Tibial nerve (tissue), 4 donors: Measurements from ENCODE around the gene MYL12B. TPM values are rescaled to one million over a fixed set of nuclear protein-coding genes. Genes with fewer than 3 reads are reported as not detected.

Experiments used
- DNase-seq, 2 donors: peaks; one replicate each; pipeline ENCODE4 v3.0.0-alpha.2; 2019; ENCODE audit warnings: low spot score in 2 of 2
- H3K27ac ChIP-seq, 4 donors: fragments of 200-600 bp; sonication (generic) in 3 of 4; one replicate each; pipeline ENCODE4 v1.5.1; 2017 to 2019; ENCODE audit warnings: mild to moderate bottlenecking in 1 of 4
- H3K27me3 ChIP-seq, 2 donors: fragments of 200-600 bp; sonication (generic) in 1 of 2; one replicate each; pipeline versions ENCODE4 v1.5.1 to v1.6.0; 2017 to 2019
- H3K36me3 ChIP-seq, 3 donors: fragments of 200-600 bp; sonication (generic); one replicate each; pipeline ENCODE4 v1.5.1; 2018 to 2019
- H3K4me1 ChIP-seq, 4 donors: fragments of 200-600 bp; sonication (generic) in 3 of 4; one replicate each; pipeline ENCODE4 v1.5.1; 2017 to 2019
- H3K4me3 ChIP-seq, 4 donors: fragments of 200-600 bp; sonication (generic) in 3 of 4; one replicate each; pipeline ENCODE4 v1.5.1; 2017 to 2019; ENCODE audit warnings: mild to moderate bottlenecking in 1 of 4, moderate library complexity in 1 of 4
- H3K9me3 ChIP-seq, 4 donors: fragments of 200-600 bp; sonication (generic) in 3 of 4; one replicate each; pipeline ENCODE4 v1.5.1; 2017 to 2019
- CTCF ChIP-seq, 5 experiments: fragments of 200-600 bp in 3 of 5; fragments of 450-650 bp in 2 of 5; sonication (generic) in 3 of 5; IDR thresholded peaks; one replicate each; pipeline ENCODE4 v1.5.1; 2016 to 2019; ENCODE audit warnings: antibody characterized with exemption in 5 of 5, mild to moderate bottlenecking in 3 of 5, moderate library complexity in 2 of 5
- EP300 ChIP-seq, 2 donors: sonication (generic); formaldehyde crosslinking; IDR thresholded peaks; one replicate each; pipeline ENCODE4 v1.6.1; 2017; ENCODE audit warnings: antibody characterized with exemption in 2 of 2, mild to moderate bottlenecking in 1 of 2
- POLR2A ChIP-seq, 2 donors: fragments of 450-650 bp; IDR thresholded peaks; one replicate each; pipeline ENCODE4 v1.6.1; 2017; ENCODE audit warnings: antibody characterized with exemption in 2 of 2, mild to moderate bottlenecking in 2 of 2, moderate library complexity in 2 of 2
- WGBS, 2 donors: methylation state at CpG; one replicate each; pipeline ENCODE4 v1.1.5; 2018; 5-methylcytosine and 5-hydroxymethylcytosine counted together
- total RNA-seq, 4 donors: library from RNA; depleted of rRNA; stranded (reverse); fragments of >200 nt; gene quantifications; one replicate each; pipeline ENCODE4 v1.1.0, GENCODE V29; 2016

Gene MYL12B
- total RNA-seq, 4 donors from 2014 or later = 244 to 321 (median 281) TPM

- no peak overlapping the region for H3K4me3 ChIP-seq
- H3K9me3 ChIP-seq = no peaks in the 10 kb centered on the region
- no peaks in the 10 kb centered on the region for H3K27me3 ChIP-seq
- TF ChIP-seq POLR2A (IDR thresholded peaks at IDR 0.05) (no peak), EP300 (IDR thresholded peaks at IDR 0.05) (no peak), CTCF (IDR thresholded peaks at IDR 0.05) (no peak)
- no peak for DNase-seq
- no peak overlapping the region for H3K27ac ChIP-seq
- WGBS, 2 donors = 73 to 81% methylated on average over 5 of the region's 5 CpGs
- peaks cover 0 to 10% (median 2%) of the 10 kb centered on the region in 4 donors for H3K4me1 ChIP-seq
- no peaks in the 10 kb centered on the region for H3K36me3 ChIP-seq
Observed at GRCh38 chr18:3319399-3319798, 57.5 kb downstream of the MYL12B start.

GRCh38 chr18:3319894-3320454 lies 58.0 kb downstream of the MYL12B start:
- 75 to 83% methylated on average over 2 of the region's 2 CpGs for WGBS, 2 donors
- peaks cover 0 to 10% (median 2%) of the 10 kb centered on the region in 4 donors for H3K4me1 ChIP-seq
- H3K27me3 ChIP-seq = no peaks in the 10 kb centered on the region
- no peak for DNase-seq
- H3K27ac ChIP-seq = no peak overlapping the region
- H3K9me3 ChIP-seq = no peaks in the 10 kb centered on the region
- no peak for TF ChIP-seq POLR2A (IDR thresholded peaks at IDR 0.05)
- TF ChIP-seq CTCF (IDR thresholded peaks at IDR 0.05) = no peak
- no peak for TF ChIP-seq EP300 (IDR thresholded peaks at IDR 0.05)
- no peak overlapping the region for H3K4me3 ChIP-seq
- H3K36me3 ChIP-seq = no peaks in the 10 kb centered on the region

GRCh38 chr18:3321133-3321812 lies 59.3 kb downstream of the MYL12B start:
- 90 to 92% methylated on average over 3 of the region's 3 CpGs for WGBS, 2 donors
- no peaks in the 10 kb centered on the region for H3K27me3 ChIP-seq
- DNase-seq = no peak
- H3K27ac ChIP-seq = no peak overlapping the region
- H3K4me3 ChIP-seq = no peak overlapping the region
- TF ChIP-seq EP300 (IDR thresholded peaks at IDR 0.05) (no peak), POLR2A (IDR thresholded peaks at IDR 0.05) (no peak), CTCF (IDR thresholded peaks at IDR 0.05) (no peak)
- no peaks in the 10 kb centered on the region for H3K9me3 ChIP-seq
- peaks cover 0 to 10% (median 2%) of the 10 kb centered on the region in 4 donors for H3K4me1 ChIP-seq
- no peaks in the 10 kb centered on the region for H3K36me3 ChIP-seq

- no peak overlapping the region for H3K4me3 ChIP-seq
- WGBS, 2 donors = 21 to 25% methylated on average over 4 of the region's 4 CpGs
- H3K27me3 ChIP-seq = no peaks in the 10 kb centered on the region
- no peaks in the 10 kb centered on the region for H3K36me3 ChIP-seq
- peaks cover 0 to 5% (median 2%) of the 10 kb centered on the region in 4 donors for H3K4me1 ChIP-seq
- DNase-seq = no peak
- no peak overlapping the region for H3K27ac ChIP-seq
- no peaks in the 10 kb centered on the region for H3K9me3 ChIP-seq
- TF ChIP-seq POLR2A (IDR thresholded peaks at IDR 0.05) = no peak
- TF ChIP-seq CTCF (IDR thresholded peaks at IDR 0.05) = no peak
- TF ChIP-seq EP300 (IDR thresholded peaks at IDR 0.05) = no peak
Observed at GRCh38 chr18:3323900-3324299, 62.0 kb downstream of the MYL12B start.

Other genes with a start within 250 kb of the MYL12B start
- 10 to 100 TPM; 22.7 to 29.3 (median 25.8) TPM for gene LPIN2, start 249.0 kb upstream of the MYL12B start, total RNA-seq
- 1 to 10 TPM; 3.0 to 8.1 (median 5.6) TPM for gene MYOM1, start 42.2 kb upstream of the MYL12B start, total RNA-seq
- 100 to 1,000 TPM; 387 to 515 (median 415) TPM for gene MYL12A, start 14.3 kb upstream of the MYL12B start, total RNA-seq
- 10 to 100 TPM; 59.2 to 86.1 (median 70.1) TPM for gene TGIF1, start 188.0 kb downstream of the MYL12B start, total RNA-seq